SK-N-MC (cell line): ENCODE results near the gene AMER1.

ENCODE experiments used
- DNase-seq: peaks from one replicate; pipeline ENCODE4 v3.0.0-alpha.2; 2011; ENCODE audit warnings: low read depth, low spot score
- H3K27ac ChIP-seq: fragments of 200-600 bp; sonication (generic); 2 replicates; pipeline ENCODE4 v1.5.1; 2016; ENCODE audit warnings: mixed run types
- H3K36me3 ChIP-seq: fragments of 200-600 bp; sonication (generic); 2 replicates; pipeline ENCODE4 v1.6.1; 2017; ENCODE audit warnings: antibody characterized with exemption, low read length, mixed read lengths; ENCODE audit not compliant: insufficient read depth
- H3K4me3 ChIP-seq: fragments of 200-600 bp; sonication (generic); 2 replicates; pipeline ENCODE4 v1.5.1; 2016
- H3K9ac ChIP-seq: fragments of 200-600 bp; sonication (generic); 2 replicates; pipeline ENCODE4 v1.8.0; 2017; ENCODE audit warnings: mixed run types, mixed read lengths; ENCODE audit not compliant: insufficient read length
- H3K9me3 ChIP-seq: fragments of 200-600 bp; sonication (generic); 2 replicates; pipeline ENCODE4 v1.6.1; 2017; ENCODE audit warnings: low read depth, mild to moderate bottlenecking, antibody characterized with exemption, low read length, moderate library complexity, mixed read lengths
- EZH2 ChIP-seq: fragments of 200-600 bp; sonication (generic); IDR thresholded peaks from one replicate; pipeline ENCODE4 v1.6.1; 2017; ENCODE audit warnings: antibody characterized with exemption
- FOXP2 ChIP-seq: optimal IDR thresholded peaks from 2 replicates; pipeline ENCODE3; 2011; ENCODE audit warnings: mild to moderate bottlenecking, moderate library complexity; ENCODE audit not compliant: insufficient read depth; ENCODE audit errors: extremely low read length, control extremely low read depth
- POLR2AphosphoS5 ChIP-seq: IDR thresholded peaks from 2 replicates; pipeline ENCODE4 v1.6.1; 2012; ENCODE audit warnings: mild to moderate bottlenecking, low read depth, low read length, borderline replicate concordance

Gene AMER1

GRCh38 chrX:64190136-64190740 is 15.3 kb downstream of the AMER1 start:
- Histone ChIP-seq H3K9me3 (no peaks in the 10 kb centered on the region), H3K36me3 (no peaks in the 10 kb centered on the region; the same call in 1 of the 2 replicates), H3K9ac (no peak overlapping the region), H3K4me3 (no peak overlapping the region), H3K27ac (no peak overlapping the region)
- TF ChIP-seq EZH2: no peak
- TF ChIP-seq POLR2AphosphoS5: no peak
- no peak for TF ChIP-seq FOXP2
- DNase-seq: no peak

- H3K27ac ChIP-seq: no peak overlapping the region
- no peaks in the 10 kb centered on the region for H3K9me3 ChIP-seq
- no peak overlapping the region for H3K4me3 ChIP-seq
- DNase-seq: no peak
- no peak for TF ChIP-seq FOXP2
- no peak overlapping the region for H3K9ac ChIP-seq
- H3K36me3 ChIP-seq: no peaks in the 10 kb centered on the region; the same call in 1 of the 2 replicates
Measured at GRCh38 chrX:64188901-64189300, 16.6 kb downstream of the AMER1 start.

DNA sequence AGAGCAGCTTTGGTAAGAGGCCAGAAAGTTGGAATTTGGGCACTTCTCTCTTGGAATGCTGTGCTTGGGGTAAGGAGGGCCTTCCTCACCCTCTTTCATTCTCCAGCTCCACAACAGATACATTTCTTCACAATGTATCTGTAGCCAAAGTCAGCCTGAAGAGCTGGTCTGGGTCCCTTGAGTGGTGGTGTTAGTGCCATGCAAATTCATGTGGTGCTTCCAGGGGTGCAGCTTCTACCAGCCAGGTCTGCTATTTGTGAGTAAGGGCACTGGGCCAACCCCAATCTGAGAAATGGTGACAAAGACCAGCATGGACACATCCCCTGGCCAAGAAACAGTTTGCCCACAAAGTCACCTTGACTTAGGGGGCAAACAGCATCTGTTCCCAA is 17.8 kb downstream of the AMER1 start:
- H3K4me3 ChIP-seq: no peak overlapping the region
- no peak for DNase-seq
- TF ChIP-seq EZH2 (no peak), FOXP2 (no peak), POLR2AphosphoS5 (no peak)
- no peaks in the 10 kb centered on the region for H3K9me3 ChIP-seq
- no peaks in the 10 kb centered on the region; the same call in 1 of the 2 replicates for H3K36me3 ChIP-seq
- no peak overlapping the region for H3K27ac ChIP-seq
- no peak overlapping the region for H3K9ac ChIP-seq

DNA sequence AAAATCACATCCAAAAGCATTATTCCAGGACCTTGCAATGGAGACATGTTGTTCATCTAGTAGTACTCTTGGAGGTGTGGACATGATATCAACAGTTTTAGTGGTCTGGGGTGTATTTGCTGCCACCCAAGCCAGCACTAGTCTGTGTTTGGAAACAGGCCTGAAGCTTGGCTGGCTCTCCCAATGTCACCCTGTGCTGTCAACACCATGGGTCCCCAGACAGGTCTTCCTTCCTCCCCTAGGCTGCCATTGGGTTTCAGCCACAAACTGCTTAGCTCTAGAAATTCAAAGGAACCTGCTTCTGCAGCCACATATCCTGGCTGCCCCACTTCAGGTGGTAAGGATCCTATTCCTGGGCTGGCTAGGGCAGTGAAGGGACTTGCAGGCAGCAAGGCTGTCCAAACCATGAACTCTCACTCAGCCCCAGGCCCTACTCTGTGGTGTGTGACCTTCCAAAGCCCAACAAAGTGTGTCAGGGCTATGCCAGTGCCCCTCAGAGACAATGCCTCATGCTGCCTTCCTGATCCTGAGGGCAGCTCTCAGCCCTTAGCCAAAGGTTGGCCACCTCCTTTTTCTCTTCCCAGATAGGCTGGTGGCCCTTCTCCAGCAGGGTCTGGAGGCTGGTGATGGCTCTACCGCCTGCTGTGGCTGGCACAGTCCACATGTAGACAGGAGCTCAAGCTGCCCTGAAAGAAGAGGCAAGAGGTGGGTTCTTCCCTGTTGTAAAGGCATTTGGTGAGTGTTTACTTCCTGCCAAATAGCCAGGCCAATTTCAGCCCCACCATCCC is 18.3 kb downstream of the AMER1 start:
- H3K9me3 ChIP-seq: no peaks in the 10 kb centered on the region
- H3K4me3 ChIP-seq: no peak overlapping the region
- H3K27ac ChIP-seq: no peak overlapping the region
- no peak for TF ChIP-seq FOXP2
- DNase-seq: no peak
- H3K9ac ChIP-seq: no peak overlapping the region
- H3K36me3 ChIP-seq: no peaks in the 10 kb centered on the region; the same call in 1 of the 2 replicates

DNA sequence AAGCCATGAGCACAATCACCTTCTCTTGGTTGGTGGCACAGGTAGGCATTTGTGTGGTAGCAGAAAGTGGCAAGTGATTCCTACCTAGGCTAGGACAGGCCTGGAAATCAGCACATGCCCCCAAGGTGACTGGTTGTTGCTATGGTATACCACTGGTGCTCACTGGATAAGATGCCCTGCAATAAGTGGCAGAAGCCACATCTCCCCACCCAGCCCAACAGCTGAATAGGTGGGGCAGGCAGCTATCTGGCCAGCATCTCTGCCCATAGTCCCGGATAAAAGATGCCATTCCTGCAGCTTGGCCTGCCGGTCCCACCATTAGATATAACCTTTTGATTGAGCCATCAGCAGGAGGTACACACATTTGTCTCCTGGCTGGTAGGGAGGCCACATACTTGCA is 21.1 kb downstream of the AMER1 start:
- no peak overlapping the region for H3K27ac ChIP-seq
- H3K4me3 ChIP-seq: no peak overlapping the region
- no peaks in the 10 kb centered on the region for H3K9me3 ChIP-seq
- TF ChIP-seq FOXP2 (no peak), EZH2 (no peak), POLR2AphosphoS5 (no peak)
- H3K9ac ChIP-seq: no peak overlapping the region
- DNase-seq: no peak
- H3K36me3 ChIP-seq: no peaks in the 10 kb centered on the region

- Histone ChIP-seq H3K4me3 (no peak overlapping the region), H3K9ac (no peak overlapping the region), H3K27ac (no peak overlapping the region), H3K36me3 (no peaks in the 10 kb centered on the region), H3K9me3 (no peaks in the 10 kb centered on the region)
- no peak for TF ChIP-seq EZH2
- TF ChIP-seq FOXP2: no peak
- TF ChIP-seq POLR2AphosphoS5: no peak
- no peak for DNase-seq
Measured at GRCh38 chrX:64182208-64182607, 23.3 kb downstream of the AMER1 start.

DNA sequence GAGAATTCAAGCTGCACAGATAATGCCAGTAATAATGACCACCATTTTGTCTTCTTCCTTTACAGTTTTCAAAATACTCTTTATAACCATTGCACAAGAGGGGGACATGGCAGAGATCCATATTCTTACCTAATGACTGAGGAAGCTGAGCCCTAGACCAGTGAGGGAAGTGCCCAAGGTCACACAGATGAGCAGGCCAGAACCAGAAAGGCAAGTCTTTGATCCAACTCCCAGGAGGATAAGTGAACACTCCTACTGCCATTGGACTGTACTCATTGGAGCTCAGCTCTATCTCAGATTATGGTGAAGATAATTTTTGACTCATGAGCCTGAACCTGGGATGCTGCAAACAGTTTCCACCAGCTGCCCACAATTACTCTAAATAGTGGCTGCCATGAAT is 28.6 kb downstream of the AMER1 start:
- TF ChIP-seq EZH2 (no peak), FOXP2 (no peak), POLR2AphosphoS5 (no peak)

DNA sequence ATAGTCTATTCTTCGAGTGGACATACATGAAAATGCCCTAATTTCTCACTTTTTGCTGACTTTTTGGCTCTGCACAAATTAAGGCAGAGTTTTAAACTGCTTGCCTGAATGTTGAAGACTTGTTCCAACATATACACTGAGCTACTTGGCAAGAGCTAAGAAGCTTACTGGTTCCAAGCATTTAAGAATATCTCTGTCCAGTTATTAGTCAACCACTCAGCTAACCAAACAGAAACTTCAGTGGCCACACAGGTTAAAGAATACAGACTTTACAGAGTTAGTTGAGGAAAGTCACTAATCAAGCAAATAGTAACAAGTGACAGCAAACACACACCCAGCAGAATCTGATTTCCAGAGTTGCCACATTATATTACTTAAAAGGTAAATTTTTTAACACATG is 35.5 kb downstream of the AMER1 start:
- H3K4me3 ChIP-seq: no peak overlapping the region
- H3K9ac ChIP-seq: no peak overlapping the region
- DNase-seq: no peak
- H3K27ac ChIP-seq: no peak overlapping the region
- H3K9me3 ChIP-seq: no peaks in the 10 kb centered on the region
- H3K36me3 ChIP-seq: no peaks in the 10 kb centered on the region
- TF ChIP-seq POLR2AphosphoS5 (no peak), FOXP2 (no peak), EZH2 (no peak)

More for the DNA sequence above, 28.6 kb downstream of the AMER1 start:
- Histone ChIP-seq H3K36me3 (no peaks in the 10 kb centered on the region), H3K27ac (no peak overlapping the region), H3K9me3 (no peaks in the 10 kb centered on the region), H3K4me3 (no peak overlapping the region), H3K9ac (no peak overlapping the region)
- DNase-seq: no peak

- Histone ChIP-seq H3K36me3 (no peaks in the 10 kb centered on the region), H3K9me3 (no peaks in the 10 kb centered on the region), H3K27ac (no peak overlapping the region), H3K9ac (no peak overlapping the region), H3K4me3 (no peak overlapping the region)
- no peak for TF ChIP-seq POLR2AphosphoS5
- no peak for TF ChIP-seq EZH2
- TF ChIP-seq FOXP2: no peak
- no peak for DNase-seq
Measured at GRCh38 chrX:64152857-64153256, 52.7 kb downstream of the AMER1 start.
